Measurements from ENCODE around the gene ETFB. TPM values are rescaled to one million over a fixed set of nuclear protein-coding genes. Genes with fewer than 3 reads are reported as not detected.

Gene ETFB
- total RNA-seq, 1 experiment from 2014 or later: 140 TPM

DNA sequence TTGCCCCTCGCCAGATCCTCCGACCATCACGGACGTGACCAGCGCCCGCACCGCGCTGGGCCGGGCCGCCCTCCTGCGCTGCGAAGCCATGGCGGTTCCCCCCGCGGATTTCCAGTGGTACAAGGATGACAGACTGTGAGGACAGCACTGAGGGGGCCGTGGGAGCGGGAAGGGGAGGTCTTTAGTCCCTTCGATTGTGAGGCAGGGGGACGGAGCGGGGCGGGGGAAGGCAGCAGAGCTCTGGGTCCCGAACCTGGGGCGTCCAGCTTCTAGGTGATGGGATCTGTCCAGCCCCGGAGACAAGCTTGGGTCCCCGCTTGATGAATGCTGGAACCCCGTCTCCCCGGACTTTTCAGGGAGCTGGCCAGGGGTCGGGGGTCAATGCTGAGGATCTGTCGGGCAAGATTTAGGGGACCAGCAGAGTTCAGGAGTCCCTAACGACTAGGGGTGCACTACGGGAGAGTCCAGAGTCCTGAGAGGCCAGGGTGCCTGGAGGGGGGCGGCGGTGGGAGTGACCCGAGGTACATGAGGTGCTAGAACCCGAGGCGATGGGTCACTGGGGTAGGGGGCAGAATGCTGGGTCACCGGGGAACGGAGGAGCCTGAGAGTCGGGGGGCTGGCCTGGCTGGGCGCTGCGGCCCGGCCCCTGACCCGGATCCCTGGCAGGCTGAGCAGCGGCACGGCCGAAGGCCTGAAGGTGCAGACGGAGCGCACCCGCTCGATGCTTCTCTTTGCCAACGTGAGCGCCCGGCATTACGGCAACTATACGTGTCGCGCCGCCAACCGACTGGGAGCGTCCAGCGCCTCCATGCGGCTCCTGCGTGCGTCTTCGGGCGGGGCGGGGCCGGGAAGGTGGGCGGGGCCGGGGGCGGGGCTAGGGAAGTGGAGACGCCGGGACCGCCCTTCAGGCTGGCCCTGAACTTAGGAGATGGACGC, 38.9 kb downstream of the ETFB start:
- Histone ChIP-seq H3K4me1 (ENCODE audit: control insufficient read depth in 1 of 2, insufficient read depth in 2 of 2, low read length in 2 of 2) (peaks cover 2 to 10% of the 10 kb centered on the region in 2 experiments; a peak in 2 of 4 replicates), H4K20me1 (ENCODE audit: insufficient read depth) (no peaks in the 10 kb centered on the region), H2AFZ (ENCODE audit: low read depth, low read length, poor library complexity, severe bottlenecking) (no peak overlapping the region), H3K4me3 (replicated peaks in 1 of 2; ENCODE audit: low read depth in 1 of 2, low read length in 2 of 2) (peak overlapping the region; percentile 15 to 41; a peak in 3 of 4 replicates), H3K9me3 (ENCODE audit: control insufficient read depth in 1 of 2, insufficient read depth in 1 of 2, low read depth in 1 of 2, low read length in 2 of 2) (no peaks in the 10 kb centered on the region), H3K79me2 (ENCODE audit: insufficient read depth, low read length) (no peaks in the 10 kb centered on the region), H3K9me2 (ENCODE audit: insufficient read depth) (no peaks in the 10 kb centered on the region), H3K36me3 (ENCODE audit: control insufficient read depth in 1 of 2, insufficient read depth in 2 of 2, low read length in 2 of 2) (no peaks in the 10 kb centered on the region), H3K27me3 (ENCODE audit: insufficient read depth, low read length) (peaks cover 8% of the 10 kb centered on the region; the same call in 1 of the 2 replicates), H3K4me2 (ENCODE audit: low read length) (peak overlapping the region; percentile 56), H3K27ac (ENCODE audit: low read depth, low read length) (peak overlapping the region; percentile 26; the same call in 1 of the 2 replicates), H3K9ac (ENCODE audit: low read length) (peak overlapping the region; percentile 25; the same call in 1 of the 2 replicates)
- TF ChIP-seq ATF3 (IDR thresholded peaks at IDR 0.05) (no peak), EGR1 (IDR thresholded peaks at IDR 0.05; ENCODE audit: low read depth) (no peak), CTCF (IDR thresholded peaks at IDR 0.05 in 2 of 3, conservative IDR thresholded peaks at IDR 0.05 in 1 of 3; ENCODE audit: borderline replicate concordance in 1 of 3, insufficient read depth in 1 of 3, low read depth in 2 of 3, low read length in 2 of 3) (peak in 2 of 3 experiments; percentile 18; a peak in 2 of 6 replicates), POLR2AphosphoS5 (IDR thresholded peaks at IDR 0.05; ENCODE audit: low read depth, low read length) (peak; percentile 25; the same call in 1 of the 2 replicates), TCF7L2 (IDR thresholded peaks at IDR 0.05; ENCODE audit: borderline replicate concordance, extremely low read depth, insufficient read depth, insufficient read length) (no peak)
- CTCF ChIA-PET: no interaction called here
- intact Hi-C loops (cut with micrococcal nuclease): no loop called here
- peak; percentile 88 for ATAC-seq
- DNase-seq (ENCODE audit: low read depth, low spot score): no peak
- POLR2A ChIA-PET: no interaction called here
- RAD21 ChIA-PET (ENCODE audit: low non-redundant PET in 1 of 2, low total read pairs in 2 of 2, uncharacterized antibody in 2 of 2, unreplicated experiment in 2 of 2): no interaction called here
- BruUV-seq (replicated peaks): no TSS peak

Data from HCT116 (cell line).